Measurements from ENCODE around the gene SMG6.

SMG6 gene

GRCh38 chr17:2186937-2187336 lies 116.6 kb downstream of the SMG6 start:
- FAIRE-seq: no peak

GRCh38 chr17:2184993-2185931 lies 118.3 kb downstream of the SMG6 start:
- no peak for DNase-seq (ENCODE audit: extremely low spot score, insufficient read length, low read depth)
- no peak for FAIRE-seq

More at GRCh38 chr17:2186937-2187336, 116.6 kb downstream of the SMG6 start:
- DNase-seq (ENCODE audit: extremely low spot score, insufficient read length, low read depth): no peak

- DNase-seq (ENCODE audit: extremely low spot score, insufficient read length, low read depth) (no peak), FAIRE-seq (no peak)
Observed at GRCh38 chr17:2183346-2183745, 120.2 kb downstream of the SMG6 start.

- no peak for FAIRE-seq
Observed at GRCh38 chr17:2181897-2182448, 121.6 kb downstream of the SMG6 start.

GRCh38 chr17:2181206-2181896 lies 122.2 kb downstream of the SMG6 start:
- DNase-seq (ENCODE audit: extremely low spot score, insufficient read length, low read depth) (no peak), FAIRE-seq (no peak)

More at GRCh38 chr17:2181897-2182448, 121.6 kb downstream of the SMG6 start:
- DNase-seq (ENCODE audit: extremely low spot score, insufficient read length, low read depth): no peak

- no peak for DNase-seq (ENCODE audit: extremely low spot score, insufficient read length, low read depth)
- FAIRE-seq: no peak
Observed at GRCh38 chr17:2180768-2181167, 122.8 kb downstream of the SMG6 start.

- DNase-seq (ENCODE audit: extremely low spot score, insufficient read length, low read depth) (no peak), FAIRE-seq (no peak)
Observed at GRCh38 chr17:2179615-2180295, 123.8 kb downstream of the SMG6 start.

GRCh38 chr17:2178798-2179501 lies 124.6 kb downstream of the SMG6 start:
- FAIRE-seq (no peak), DNase-seq (ENCODE audit: extremely low spot score, insufficient read length, low read depth) (no peak)

- no peak for DNase-seq (ENCODE audit: extremely low spot score, insufficient read length, low read depth)
- no peak for FAIRE-seq
Observed at GRCh38 chr17:2177235-2177811, 126.3 kb downstream of the SMG6 start.

- no peak for FAIRE-seq
- no peak for DNase-seq (ENCODE audit: extremely low spot score, insufficient read length, low read depth)
Observed at GRCh38 chr17:2176499-2177169, 127.0 kb downstream of the SMG6 start.

GRCh38 chr17:2175294-2175628 lies 128.3 kb downstream of the SMG6 start:
- DNase-seq (ENCODE audit: extremely low spot score, insufficient read length, low read depth) (no peak), FAIRE-seq (no peak)

GRCh38 chr17:2174468-2175293 lies 128.9 kb downstream of the SMG6 start:
- no peak for DNase-seq (ENCODE audit: extremely low spot score, insufficient read length, low read depth)
- no peak for FAIRE-seq

GRCh38 chr17:2174014-2174413 lies 129.6 kb downstream of the SMG6 start:
- DNase-seq (ENCODE audit: extremely low spot score, insufficient read length, low read depth) (no peak), FAIRE-seq (no peak)

- no peak for FAIRE-seq
Observed at GRCh38 chr17:2172999-2173398, 130.6 kb downstream of the SMG6 start.

GRCh38 chr17:2172077-2172851 lies 131.3 kb downstream of the SMG6 start:
- FAIRE-seq (no peak), DNase-seq (ENCODE audit: extremely low spot score, insufficient read length, low read depth) (no peak)

More at GRCh38 chr17:2172999-2173398, 130.6 kb downstream of the SMG6 start:
- no peak for DNase-seq (ENCODE audit: extremely low spot score, insufficient read length, low read depth)

GRCh38 chr17:2171702-2172076 lies 131.9 kb downstream of the SMG6 start:
- FAIRE-seq (no peak), DNase-seq (ENCODE audit: extremely low spot score, insufficient read length, low read depth) (no peak)

- FAIRE-seq: peak; percentile 18
- no peak for DNase-seq (ENCODE audit: extremely low spot score, insufficient read length, low read depth)
Observed at GRCh38 chr17:2170023-2170422, 133.6 kb downstream of the SMG6 start.

Measured in GM18507 (cell line).